ENCODE results near the gene COLEC11. TPM values are rescaled to one million over a fixed set of nuclear protein-coding genes. Genes with fewer than 3 reads are reported as not detected.
"Not testable (repeated sequence)": the region's sequence is repeated elsewhere in the genome, so short reads cannot be mapped to it uniquely, and the experiment has no call there.

Gene COLEC11
- total RNA-seq, 1 donor from 2014 or later: 0.92 TPM

DNA sequence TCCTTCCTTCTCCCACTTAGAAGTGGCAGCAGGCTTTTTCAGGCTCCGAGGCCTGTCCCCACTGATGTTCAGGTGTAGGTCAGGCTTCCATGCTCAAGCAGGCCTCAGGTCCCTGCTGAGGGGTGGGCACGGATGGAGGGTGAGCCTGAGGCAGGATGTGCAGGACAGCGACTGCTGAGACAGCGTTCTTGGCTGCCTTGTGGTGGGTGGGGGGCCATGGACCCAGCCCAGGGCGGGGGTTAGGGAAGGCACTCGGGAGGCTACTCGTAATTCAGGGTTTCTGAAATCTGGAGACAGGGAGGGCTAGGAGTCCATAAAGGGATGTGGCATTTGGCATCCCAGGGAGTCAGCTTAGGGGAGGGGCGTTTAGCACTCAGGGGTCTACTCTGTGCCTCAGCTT, 30.3 kb downstream of the COLEC11 start:
- DNase-seq: no peak

DNA sequence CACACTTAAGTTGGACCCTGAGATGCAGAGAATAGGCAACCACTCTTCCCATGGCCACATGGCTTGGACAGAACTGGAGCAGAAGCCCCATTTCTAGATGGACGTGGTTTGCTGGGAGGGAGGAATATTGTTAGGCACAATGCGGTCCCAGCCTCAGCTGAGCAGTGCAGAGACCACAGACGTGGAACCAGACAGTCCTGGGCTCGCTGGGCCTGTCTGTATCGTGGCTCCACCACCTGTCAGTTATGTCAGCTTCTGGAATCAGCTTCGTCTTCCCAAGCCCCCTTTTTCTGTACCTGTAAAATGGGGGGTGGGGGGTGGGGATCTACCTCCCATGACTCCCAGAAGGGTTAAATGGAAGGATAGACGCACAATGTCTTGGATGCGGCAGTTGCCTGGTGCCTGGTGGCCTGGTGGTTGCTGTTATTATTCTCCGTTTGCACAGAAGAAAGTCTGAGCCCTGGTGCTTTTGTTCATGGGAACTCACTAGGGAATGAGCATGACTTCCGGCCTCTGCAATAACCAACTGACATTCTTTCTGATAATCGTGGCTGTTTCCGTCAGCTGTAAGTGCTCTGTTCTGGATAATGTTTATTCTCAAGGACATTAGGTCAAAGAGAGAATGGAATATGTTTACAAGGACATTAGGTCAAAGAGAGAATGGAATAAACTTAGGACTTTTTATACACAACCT, 31.4 kb downstream of the COLEC11 start:
- DNase-seq: peak; percentile 34

DNA sequence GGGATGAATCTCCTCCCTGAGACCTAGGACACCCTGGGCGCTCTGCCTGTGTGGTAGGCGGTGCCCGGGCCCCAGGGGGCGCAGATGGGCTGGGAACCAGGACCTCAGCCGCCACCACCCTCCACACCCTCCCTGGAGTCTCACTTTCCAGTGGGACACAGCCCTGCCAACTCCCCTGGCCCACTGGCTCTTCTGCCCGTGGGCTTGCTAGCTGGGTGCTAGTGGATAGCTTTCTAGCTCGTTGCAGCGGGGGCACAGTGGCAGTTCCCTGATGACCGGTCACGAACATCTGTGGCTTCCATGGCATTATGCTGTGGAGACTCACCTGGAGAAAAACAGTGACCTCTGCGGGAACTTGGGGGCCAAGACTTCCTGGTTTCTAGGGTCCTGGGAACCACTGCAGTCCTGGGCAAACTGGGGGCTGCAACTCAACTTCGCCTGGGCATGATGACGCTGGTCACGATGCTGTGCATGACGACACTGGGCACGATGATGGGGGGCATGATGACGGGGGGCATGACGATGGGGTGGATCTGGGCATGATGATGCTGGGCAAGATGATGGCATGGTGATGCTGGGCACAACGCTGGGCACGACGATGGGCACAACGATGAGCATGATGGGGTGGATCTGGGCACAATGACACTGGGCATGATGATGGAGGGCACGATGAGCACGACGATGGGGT, 32.0 kb downstream of the COLEC11 start:
- no peak for DNase-seq

DNA sequence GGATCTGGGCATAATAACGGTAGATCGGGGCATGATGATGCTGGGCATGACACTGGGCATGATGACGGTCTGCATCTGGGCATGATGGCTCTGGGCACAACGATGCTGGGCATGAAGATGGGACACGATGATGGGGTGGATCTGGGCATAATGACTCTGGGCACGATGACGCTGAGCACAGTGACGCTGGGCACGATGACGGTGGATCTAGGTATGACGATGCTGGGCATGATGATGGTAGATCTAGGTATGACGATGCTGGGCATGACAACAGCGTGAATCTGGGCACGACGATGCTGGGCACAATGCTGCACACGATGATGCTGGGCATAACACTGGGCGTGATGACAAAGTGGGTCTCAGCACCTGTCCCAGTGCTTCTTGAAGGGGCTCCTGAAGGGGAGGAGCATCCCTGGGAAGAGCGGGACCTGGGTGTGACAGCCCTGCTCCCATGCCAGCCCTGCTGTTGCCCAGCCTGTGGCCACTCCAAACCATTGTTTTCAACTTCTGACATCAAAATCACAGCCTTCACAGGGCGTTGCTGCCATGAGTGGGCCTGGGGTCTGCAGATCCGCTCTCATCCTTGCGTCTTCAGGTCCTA, 32.7 kb downstream of the COLEC11 start:
- no peak for DNase-seq

DNA sequence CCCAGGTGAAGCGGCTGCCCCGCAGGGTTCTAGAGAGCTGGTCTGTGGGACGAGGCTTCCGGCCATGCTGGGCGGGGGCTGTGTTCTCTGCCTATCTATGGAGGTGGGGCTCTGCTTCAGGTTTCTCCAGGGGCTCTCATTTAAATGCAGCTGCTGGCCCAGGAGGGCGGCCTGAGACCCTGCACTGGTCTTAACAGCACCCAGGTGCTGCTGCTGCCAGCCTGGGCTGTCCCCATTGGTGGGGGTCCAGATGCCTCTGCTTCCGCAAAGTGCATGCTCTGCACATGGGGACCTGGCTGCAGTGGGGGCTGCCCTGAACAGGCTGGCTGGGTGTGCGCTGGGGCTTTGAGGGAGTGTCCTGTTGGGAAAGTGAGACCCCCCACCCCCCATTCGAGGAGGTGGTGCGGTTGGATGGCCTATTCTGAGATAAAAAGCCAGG, 33.3 kb downstream of the COLEC11 start:
- no peak for DNase-seq

DNA sequence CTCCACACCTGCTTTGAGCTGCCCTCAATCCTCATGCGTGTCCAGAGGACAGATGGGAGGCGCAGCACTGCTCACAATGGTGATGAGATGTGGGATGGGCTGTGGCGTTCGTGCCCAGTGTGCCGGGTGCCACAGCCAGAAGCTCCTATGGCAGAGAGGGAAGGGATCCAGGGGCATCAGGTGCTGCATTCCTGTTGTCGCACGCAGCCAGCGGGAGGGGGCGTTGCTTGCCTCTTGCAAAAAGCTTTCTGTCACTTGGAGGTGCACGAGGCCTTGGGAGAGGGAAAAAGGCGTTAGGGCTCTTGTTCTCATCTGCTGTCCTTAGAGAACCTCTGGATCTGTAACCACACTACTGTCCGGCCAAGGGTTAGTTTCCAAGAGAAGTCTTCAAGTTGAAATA, 33.9 kb downstream of the COLEC11 start:
- DNase-seq: no peak

DNA sequence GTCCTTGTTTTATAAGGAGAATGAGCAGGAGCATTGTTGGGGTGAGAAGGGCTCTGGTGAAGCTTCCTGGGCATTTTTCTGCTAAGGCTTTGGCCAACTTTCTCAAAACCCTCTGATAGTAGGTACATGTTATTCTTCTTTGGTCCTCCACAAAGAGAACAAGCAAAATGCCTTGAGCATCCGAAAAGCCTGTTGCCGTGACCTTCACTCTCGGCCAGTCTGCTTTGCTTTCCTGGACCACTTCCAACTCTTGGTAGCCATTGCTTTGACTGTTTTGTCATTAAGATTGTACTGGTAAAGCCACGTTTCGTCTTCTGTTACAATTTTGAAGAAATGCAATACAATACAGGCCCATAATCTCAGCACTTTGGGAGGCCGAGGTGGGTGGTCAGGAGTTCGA, 35.7 kb downstream of the COLEC11 start:
- no peak for DNase-seq

DNA sequence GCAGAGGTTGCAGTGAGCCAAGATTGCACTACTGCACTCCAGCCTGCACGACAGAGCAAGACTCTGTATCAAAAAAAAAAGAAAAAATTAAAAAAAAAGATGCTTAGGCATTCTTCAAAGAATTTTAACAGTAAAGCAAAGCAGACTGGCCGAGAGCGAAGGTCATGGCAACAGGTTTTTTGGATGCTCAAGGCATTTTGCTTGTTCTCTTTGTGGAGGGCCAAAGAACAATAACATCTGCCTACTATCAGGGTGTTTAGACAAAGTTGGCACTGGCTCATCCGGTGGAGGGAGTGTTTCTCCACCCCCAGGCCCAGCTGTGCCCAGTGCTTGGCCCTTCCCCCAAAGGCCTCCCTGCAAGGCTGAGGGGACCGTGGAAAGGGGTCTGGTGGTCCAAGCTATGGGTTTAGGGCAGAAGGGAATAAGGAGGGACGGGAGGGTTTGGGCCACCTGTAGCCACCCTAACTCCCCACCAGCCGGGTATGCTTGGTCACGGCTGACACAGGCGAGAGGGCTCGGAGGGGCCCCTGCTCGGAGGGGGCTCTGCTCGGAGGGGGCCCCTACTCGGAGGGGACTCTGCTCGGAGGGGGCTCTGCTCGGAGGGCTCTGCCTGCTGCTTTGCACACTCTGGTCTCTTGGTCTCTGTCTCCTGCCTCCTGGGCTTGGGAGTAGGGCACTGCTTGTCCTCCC, 36.4 kb downstream of the COLEC11 start:
- peak; percentile 30 for DNase-seq

DNA sequence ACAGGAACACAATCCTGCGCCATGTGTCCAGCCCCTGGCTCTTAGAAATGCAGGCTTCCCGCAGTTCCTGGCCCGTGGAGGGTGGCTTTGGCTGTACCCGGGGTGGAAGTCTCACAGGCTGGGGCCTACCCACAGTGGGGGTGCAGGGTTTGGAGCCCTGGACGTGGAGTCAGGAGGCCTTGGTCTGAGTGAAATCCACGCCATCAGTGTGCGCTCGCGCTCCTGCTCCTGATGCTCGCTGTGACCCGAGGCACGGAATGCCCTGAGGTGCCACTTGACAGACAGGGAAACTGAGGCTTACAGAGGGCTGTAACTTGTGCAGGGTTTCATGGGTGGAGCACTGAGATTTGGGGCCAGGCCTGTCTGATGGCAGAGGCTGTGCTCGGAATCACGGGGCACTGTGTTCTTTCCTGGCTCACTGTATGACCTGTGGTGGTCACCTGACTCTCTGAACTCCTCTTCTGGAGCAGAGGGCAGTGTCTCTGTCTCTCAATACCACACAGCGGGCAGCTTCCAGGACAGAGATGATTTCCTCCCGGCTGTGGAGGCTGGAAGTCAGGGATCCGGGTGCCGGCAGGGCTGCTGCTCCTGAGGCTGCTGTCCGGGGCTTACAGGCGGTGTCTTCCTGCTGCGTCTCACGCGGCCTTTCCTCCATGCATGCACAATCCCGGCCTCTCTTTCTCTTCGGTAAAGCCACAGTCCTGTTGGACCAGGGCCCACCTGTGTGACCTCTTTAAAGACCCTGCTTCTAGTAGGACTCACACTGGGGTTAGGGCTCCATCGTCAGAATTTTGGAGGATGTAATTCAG, 37.1 kb downstream of the COLEC11 start:
- DNase-seq: no peak

DNA sequence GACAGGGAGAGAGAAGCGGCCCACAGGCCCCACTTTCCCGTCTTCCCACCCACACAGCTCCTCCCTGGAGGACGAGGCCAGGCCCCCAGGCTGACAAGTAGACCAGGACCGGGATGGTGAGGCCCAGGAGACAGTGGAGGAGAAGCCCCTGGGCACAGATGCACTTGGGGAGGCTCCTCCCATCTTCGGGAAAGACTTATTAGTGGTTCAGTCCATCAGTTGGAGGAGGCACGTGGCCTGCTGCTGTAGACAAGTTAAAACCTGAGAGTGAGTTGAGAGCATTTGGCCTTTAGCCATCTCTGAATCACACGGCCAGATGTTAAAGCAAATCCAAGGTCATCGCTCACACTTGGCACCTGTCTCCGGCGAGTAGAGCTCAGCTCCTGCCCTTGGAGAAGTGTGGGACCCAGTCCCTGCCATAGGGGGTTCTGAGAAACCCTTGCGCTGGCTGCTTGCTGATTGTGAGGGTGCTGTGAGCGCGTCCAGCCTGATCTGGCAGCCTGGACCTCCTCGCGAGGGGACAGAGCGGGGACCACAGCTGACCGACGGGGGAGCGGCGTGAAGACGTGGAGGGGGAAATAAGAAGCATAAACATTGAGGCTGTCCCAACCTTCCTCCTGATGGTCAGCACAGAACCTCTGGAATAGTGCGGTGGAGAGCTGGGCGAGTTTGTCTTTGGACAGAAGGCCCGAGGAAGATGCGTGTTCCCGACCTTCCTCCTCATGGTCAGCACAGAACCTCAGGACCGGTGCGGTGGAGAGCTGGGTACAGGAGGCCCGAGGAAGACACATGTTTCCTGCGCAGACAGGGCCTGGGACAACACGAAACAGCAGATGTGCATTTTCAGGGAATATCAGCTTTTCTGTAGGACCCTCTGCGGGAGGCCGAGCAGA, 38.4 kb downstream of the COLEC11 start:
- peak; percentile 71 for DNase-seq

DNA sequence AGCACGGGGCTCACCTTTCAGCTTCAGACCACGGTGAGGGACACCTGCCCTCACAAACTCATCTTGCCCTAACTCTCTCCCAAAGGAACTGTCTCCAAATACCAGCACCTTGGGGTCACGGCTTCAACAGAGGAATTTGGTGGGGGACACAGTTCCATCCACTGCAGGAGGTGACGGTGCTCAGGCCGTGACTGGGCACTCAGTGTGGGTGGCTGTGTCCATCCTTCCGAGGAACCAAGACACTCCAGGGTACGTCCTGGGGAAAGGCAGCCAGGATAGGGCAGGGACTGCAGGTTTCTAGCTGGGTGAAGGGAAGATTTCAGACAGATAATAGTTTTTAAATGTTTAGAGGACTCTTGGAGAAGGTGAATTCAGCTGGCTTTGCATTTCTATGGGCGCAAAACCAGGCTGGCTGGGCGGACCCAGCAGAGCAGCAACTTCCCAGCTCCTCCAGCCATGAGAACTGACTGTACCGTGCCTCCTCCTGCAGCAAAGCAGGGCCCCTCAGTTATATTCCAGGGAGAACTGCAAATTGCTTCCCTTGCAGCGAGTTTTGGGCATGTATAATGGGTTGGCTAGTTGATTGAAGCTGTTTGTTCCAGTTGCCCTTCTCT, 39.2 kb downstream of the COLEC11 start:
- no peak for DNase-seq

DNA sequence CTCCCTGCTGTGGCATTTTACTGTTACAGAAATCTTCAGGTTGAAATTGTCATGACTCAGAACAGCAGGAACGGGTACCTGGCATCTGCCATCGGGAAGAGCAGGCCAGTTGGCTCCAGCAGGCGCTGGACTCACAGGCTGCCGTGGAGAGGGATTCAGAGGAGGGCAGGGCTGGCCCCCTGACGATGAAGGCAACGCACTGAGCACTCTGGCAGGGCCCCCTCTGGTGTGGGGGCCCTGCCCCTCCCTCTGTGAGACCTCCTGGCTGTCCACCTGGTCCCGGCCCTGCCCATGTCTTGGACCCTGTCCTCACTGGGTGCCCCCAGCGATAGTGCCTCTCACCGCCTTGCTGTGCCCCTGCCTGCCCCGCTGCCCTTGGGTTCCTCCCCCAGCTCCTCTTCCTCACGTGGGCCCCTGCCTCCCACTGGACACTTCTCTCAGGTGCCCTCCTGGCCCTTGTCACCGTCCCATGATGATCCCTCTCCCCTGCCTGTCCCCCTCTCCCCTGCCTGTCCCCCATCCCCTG, 39.7 kb downstream of the COLEC11 start:
- no peak for DNase-seq

DNA sequence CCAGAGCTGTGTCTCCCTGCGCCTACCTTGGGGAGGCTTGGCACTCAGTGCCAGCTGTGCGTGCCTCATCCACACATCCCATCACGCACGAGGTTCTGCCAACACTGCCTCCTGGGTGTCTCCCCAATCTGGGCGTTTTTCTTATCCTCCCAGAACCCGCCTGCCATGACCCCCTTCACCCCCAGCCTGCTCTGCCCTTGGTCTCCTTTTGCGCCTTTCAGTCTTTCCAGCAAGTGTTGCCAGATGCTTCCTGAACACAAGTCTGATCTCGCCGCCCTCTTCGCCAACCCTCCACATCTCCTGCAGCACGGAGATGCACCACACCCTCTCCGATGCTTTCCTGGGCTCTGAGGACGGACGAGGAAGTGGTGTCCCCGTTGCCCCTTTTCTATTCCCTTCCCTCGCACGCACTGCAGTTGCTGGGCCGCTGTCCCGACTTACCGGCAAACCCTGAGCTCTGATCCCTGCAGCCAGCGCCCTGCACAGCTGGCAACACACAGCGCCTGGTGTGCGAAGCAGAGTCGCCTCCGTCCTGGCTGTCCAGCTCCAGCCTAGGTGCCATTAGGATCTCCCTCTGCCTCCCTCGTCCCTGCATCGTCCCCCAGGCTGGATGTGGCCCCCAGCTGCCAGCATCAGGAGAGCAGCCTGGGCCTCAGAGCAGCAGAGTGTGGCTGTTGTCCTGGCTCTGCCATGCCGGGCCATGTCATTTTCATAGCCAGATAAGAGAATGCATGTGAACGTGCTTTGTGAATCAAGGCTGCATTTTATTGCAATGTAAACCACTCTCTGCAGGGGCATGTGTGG, 40.5 kb downstream of the COLEC11 start:
- no peak for DNase-seq

DNA sequence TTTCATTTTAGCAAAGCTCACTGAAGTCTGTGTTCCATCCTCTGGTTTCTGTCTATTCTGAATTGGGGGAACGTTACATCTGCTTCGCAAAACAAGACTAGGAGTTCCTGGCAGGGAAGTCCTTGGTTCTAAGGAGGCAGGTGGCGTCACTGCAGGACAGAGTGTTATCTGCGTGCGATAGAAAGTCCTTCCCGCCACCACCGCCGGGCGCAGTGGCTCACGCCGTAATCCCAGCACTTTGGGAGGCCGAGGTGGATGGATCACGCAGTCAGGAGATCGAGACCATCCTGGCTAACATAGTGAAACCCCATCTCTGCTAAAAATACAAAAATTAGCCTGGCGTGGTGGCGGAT, 41.0 kb downstream of the COLEC11 start:
- DNase-seq: not testable (repeated sequence)

DNA sequence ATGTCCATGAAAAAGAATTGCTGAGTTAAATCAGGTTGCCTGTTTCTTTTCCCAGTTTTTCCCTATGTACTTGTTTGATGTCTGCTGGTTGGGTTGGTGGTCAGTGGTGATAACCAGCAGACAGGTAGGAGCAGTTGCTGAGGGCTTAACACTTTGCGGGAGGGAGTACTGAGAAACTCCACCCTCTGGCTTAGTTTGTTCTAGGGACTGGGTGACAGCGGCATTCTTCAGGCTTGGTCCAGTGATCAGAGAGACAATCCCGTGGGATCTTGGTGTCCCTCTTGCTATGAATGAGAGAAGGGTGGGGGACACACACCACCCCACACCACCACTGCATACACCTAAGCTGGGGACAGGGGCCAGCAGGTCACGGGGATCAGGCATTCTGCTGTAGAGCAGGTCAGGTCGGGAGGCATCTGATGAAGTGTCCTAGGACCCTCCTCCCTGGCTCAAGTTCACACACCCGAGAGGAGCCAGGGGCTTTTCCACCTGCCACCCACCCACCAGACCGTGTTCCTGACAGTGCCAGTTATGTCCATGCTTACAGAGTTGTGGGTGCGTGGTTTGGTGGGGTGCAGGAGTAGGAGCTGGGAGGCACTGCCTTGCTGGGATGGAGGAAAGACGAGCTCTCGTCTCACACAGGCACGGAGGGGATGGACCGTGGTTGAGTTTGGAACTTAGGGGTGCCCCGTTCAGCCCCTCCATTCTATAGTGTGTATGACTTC, 41.8 kb downstream of the COLEC11 start:
- no peak for DNase-seq

DNA sequence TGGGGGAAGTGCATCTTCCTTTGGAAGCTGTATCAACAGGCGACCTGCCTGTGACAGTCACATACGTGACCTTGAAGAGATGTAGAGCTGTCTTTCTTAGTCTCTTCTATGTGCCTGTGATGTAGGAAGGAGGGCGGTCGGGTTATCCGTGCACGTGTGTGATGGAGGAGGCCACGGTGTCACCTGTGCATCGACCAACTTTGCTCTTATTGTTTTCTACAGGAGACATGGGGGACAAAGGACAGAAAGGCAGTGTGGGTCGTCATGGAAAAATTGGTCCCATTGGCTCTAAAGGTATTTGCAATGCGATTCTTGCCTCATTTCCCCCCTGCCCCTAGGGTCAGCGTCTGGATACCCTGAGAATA, 42.4 kb downstream of the COLEC11 start:
- no peak for DNase-seq

DNA sequence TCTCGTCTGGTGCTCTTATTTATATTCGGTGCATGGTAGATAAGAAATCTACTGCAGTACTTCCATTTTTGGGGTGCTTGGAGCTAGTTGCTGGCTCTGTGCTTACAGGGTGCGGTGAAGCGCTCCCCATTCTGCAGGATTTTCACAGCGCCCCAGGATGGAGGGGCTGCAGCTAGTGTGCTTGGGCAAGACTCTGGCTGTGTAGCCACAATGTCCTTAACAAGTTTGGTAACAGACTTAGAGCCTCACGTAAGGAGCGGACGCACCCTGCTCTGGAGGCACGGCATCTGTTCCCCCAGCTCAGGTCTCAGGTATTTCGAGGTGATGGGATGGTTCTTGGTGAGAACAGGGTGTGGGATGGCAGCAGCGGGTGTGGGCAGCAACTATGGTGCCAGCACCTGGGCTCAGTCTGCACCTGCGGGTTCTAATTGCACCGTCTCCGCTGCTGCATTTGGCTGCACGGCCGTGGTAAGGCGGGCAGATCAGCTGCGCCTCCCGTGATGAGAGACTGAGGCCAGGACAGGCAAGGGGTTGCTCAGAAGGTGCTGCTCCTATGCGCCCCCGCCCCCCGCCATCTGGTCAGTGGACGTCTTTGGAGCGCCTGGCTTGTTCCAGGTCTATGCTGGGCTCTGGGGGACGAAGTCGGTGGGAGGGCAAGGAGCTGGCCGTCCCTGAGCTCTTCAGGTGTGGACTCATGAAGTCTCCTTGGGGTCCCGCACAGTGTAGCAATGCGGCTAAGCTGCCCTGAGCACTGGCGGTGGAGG, 43.0 kb downstream of the COLEC11 start:
- no peak for DNase-seq

DNA sequence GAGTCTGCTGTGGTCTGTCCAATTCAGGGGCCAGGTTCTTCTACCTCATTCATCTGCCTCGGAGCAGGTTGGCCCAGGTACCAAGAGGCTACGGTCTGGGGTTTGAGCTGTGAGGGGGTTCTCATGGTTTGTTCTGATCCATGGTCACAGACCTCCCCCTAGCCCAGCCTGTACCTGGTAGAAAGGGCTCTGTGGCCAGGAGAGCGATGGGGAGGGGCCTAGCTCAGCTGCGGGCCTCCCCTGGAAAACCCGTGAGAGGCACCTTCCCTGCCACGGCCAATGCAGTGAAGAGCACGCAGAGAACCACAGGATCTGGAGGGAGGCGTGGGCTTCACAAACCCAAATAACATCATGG, 43.5 kb downstream of the COLEC11 start:
- no peak for DNase-seq

Measured in tongue (tissue), 2 donors.